WERI-Rb-1 (cell line): Measurements from ENCODE around the gene C12orf56.
"Not testable (repeated sequence)": the region's sequence is repeated elsewhere in the genome, so short reads cannot be mapped to it uniquely, and the experiment has no call there.

Source experiments
- DNase-seq: peaks from one replicate; pipeline ENCODE4 v3.0.0-alpha.2; 2020
- H3K27ac ChIP-seq: fragments of 250-450 bp; sonication (Bioruptor Pico); 2 replicates; pipeline ENCODE4 v1.5.1; 2020; ENCODE audit warnings: mild to moderate bottlenecking, moderate library complexity
- H3K27me3 ChIP-seq: fragments of 250-450 bp; sonication (Bioruptor Pico); 2 replicates; pipeline ENCODE4 v1.5.1; 2021; ENCODE audit warnings: mild to moderate bottlenecking, low read depth, moderate library complexity; ENCODE audit not compliant: insufficient read depth, severe bottlenecking
- H3K36me3 ChIP-seq: fragments of 250-450 bp; sonication (Bioruptor Pico); 2 replicates; pipeline ENCODE4 v1.5.1; 2020; ENCODE audit warnings: mild to moderate bottlenecking, moderate library complexity
- H3K4me3 ChIP-seq: 2 replicates; pipeline ENCODE4 v1.5.1; 2011; ENCODE audit warnings: low read depth, mild to moderate bottlenecking, control low read depth, low read length
- H3K9me3 ChIP-seq: fragments of 250-450 bp; sonication (Bioruptor Pico); 2 replicates; pipeline ENCODE4 v1.5.1; 2021; ENCODE audit warnings: mild to moderate bottlenecking, moderate library complexity; ENCODE audit not compliant: severe bottlenecking
- CTCF ChIP-seq: IDR thresholded peaks from 2 replicates; pipeline ENCODE4 v1.5.1; 2011; ENCODE audit warnings: low read depth, mild to moderate bottlenecking, control low read depth, inconsistent platforms, low read length

Gene C12orf56

GRCh38 chr12:64325055-64325454 lies 65.5 kb downstream of the C12orf56 start:
- Histone ChIP-seq H3K27ac (no peak overlapping the region), H3K4me3 (no peak overlapping the region), H3K9me3 (no peaks in the 10 kb centered on the region), H3K27me3 (no peaks in the 10 kb centered on the region), H3K36me3 (no peaks in the 10 kb centered on the region)
- peak; percentile 41 for DNase-seq
- TF ChIP-seq CTCF = no peak

- Histone ChIP-seq H3K36me3 (no peaks in the 10 kb centered on the region), H3K27ac (no peak overlapping the region), H3K4me3 (no peak overlapping the region), H3K27me3 (no peaks in the 10 kb centered on the region), H3K9me3 (no peaks in the 10 kb centered on the region)
- no peak for TF ChIP-seq CTCF
- DNase-seq = no peak
Measured at GRCh38 chr12:64323476-64324225, 66.9 kb downstream of the C12orf56 start.

- no peak for TF ChIP-seq CTCF
- H3K36me3 ChIP-seq = no peaks in the 10 kb centered on the region
- no peak for DNase-seq
- no peaks in the 10 kb centered on the region for H3K27me3 ChIP-seq
- no peak overlapping the region for H3K27ac ChIP-seq
- H3K4me3 ChIP-seq = no peak overlapping the region
- no peaks in the 10 kb centered on the region for H3K9me3 ChIP-seq
Measured at GRCh38 chr12:64323006-64323405, 67.6 kb downstream of the C12orf56 start.

- no peaks in the 10 kb centered on the region for H3K27me3 ChIP-seq
- TF ChIP-seq CTCF = no peak
- H3K27ac ChIP-seq = no peak overlapping the region
- H3K9me3 ChIP-seq = no peaks in the 10 kb centered on the region
- no peak for DNase-seq
- no peak overlapping the region for H3K4me3 ChIP-seq
- H3K36me3 ChIP-seq = no peaks in the 10 kb centered on the region
Measured at GRCh38 chr12:64320611-64321010, 69.9 kb downstream of the C12orf56 start.

- H3K36me3 ChIP-seq, H3K9me3 ChIP-seq, DNase-seq, H3K27me3 ChIP-seq, H3K4me3 ChIP-seq, H3K27ac ChIP-seq: not testable (repeated sequence)
Measured at GRCh38 chr12:64319540-64320225, 70.9 kb downstream of the C12orf56 start.

- no peaks in the 10 kb centered on the region for H3K27me3 ChIP-seq
- no peaks in the 10 kb centered on the region for H3K36me3 ChIP-seq
- DNase-seq = no peak
- no peak for TF ChIP-seq CTCF
- no peaks in the 10 kb centered on the region for H3K9me3 ChIP-seq
- no peak overlapping the region for H3K4me3 ChIP-seq
- H3K27ac ChIP-seq = no peak overlapping the region
Measured at GRCh38 chr12:64318605-64319004, 72.0 kb downstream of the C12orf56 start.
